ENCODE measurements around the gene MMP24OS.
A peak's percentile ranks its signal among the peaks of the same experiment; 100 is the strongest.

The MMP24OS gene

GRCh38 chr20:35243986-35244385 lies 33.9 kb downstream of the MMP24OS start:
- DNase-seq = no peak

DNA sequence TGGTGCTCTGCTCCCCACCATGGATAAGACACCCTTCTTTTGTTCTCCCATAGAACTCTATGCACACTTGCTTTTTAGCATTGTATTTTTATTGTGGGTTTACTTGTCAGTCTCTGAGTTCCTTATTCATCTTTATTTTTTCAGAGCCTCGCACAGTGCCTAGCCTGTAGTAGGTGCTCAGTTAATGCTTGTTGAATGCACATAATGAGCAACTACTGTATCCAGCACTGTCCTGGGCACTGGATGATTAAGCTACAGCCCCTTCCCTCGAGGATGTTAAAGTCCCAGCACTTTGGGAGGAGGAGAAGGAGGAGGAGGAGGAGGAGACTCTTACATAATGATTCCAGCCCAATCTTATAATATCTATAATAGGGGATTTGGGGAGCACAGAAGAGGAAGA lies 34.6 kb downstream of the MMP24OS start:
- no peak for DNase-seq

GRCh38 chr20:35240811-35241293 lies 37.1 kb downstream of the MMP24OS start:
- DNase-seq = no peak

GRCh38 chr20:35240083-35240810 lies 37.7 kb downstream of the MMP24OS start:
- no peak for DNase-seq

DNA sequence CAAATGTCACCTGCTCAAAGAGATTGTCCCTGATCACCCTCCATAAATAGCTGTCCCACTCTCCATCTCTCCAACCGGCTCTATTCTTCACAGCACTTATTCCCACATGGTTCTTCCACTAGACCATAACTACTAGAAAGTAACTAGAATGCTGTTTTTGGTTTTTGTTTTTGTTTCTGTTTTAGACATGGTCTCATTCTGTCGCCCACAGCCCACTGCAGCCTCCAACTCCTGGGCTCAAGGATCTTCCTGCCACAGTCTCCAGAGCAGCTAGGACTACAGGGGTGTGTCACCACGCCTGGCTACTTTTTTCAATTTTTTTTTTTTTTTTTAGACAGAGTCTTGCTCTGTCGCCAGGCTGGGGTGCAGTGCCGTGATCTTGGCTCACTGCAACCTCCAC lies 39.2 kb downstream of the MMP24OS start:
- no peak for DNase-seq

DNA sequence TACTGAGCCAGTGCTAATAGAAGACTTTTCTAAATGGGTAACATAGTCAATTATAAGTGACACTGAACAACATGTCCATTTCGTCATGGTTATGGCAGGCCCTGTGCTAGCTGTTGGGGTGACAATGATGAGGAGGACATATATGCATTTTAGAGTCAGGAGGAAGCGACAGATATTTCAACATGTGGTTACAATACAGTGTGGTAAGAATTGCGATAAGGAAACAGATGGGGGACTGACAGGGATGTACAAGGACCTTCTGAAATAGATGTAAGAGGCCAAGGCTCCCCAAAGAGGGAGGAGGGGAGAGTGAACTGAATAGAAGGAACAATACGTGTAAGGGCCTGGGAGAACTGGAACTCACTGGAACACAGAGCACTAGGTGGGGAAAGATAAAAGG lies 39.8 kb downstream of the MMP24OS start:
- no peak for DNase-seq

- no peak for DNase-seq
These were observed 40.4 kb downstream of the MMP24OS start for GRCh38 chr20:35237486-35237885.

DNA sequence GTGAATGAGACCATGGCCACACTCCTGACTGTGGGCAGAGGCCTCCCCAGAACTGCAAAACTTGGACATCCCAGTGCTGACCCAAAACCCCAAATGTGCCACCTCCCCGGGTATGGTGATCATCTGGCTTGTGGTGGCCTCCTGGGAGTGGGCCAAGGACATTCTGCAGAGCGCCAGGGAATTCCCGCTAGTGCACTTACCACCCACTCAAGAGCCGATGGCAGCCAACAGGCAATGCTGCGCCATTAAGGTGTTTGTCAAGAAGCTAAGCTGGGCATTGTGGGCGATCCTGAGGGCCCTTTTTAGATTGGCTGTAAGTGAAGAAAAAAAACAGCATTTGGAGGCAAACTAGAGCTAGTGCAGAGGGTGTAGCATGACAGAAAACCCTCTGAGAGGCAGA lies 42.0 kb downstream of the MMP24OS start:
- no peak for DNase-seq

- no peak for DNase-seq
These were observed 45.3 kb downstream of the MMP24OS start for GRCh38 chr20:35232575-35232974.

- DNase-seq = peak; percentile 78
These were observed 50.8 kb downstream of the MMP24OS start for GRCh38 chr20:35226884-35227681.
